ENCODE measurements around the gene ARHGAP21.

DNA sequence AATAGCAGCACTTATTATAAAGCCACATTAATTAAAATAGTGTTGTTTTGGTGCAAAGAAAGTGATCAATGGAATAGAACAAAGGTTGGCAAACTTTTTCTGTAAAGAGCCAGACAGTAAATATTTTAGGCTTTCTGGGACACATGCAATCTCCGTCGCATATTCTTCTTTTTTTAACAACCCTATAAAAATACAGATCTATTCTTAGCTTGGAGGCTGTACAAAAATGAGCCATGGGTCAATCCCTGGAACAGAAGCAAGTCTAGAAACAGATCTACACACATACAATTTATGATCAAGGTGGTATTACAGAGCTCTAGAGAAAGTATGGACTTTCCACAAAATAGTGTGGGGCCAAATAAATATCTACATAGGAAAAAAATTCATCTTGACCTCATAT lies 71.8 kb downstream of the ARHGAP21 start:
- TF ChIP-seq, protein P1, sequence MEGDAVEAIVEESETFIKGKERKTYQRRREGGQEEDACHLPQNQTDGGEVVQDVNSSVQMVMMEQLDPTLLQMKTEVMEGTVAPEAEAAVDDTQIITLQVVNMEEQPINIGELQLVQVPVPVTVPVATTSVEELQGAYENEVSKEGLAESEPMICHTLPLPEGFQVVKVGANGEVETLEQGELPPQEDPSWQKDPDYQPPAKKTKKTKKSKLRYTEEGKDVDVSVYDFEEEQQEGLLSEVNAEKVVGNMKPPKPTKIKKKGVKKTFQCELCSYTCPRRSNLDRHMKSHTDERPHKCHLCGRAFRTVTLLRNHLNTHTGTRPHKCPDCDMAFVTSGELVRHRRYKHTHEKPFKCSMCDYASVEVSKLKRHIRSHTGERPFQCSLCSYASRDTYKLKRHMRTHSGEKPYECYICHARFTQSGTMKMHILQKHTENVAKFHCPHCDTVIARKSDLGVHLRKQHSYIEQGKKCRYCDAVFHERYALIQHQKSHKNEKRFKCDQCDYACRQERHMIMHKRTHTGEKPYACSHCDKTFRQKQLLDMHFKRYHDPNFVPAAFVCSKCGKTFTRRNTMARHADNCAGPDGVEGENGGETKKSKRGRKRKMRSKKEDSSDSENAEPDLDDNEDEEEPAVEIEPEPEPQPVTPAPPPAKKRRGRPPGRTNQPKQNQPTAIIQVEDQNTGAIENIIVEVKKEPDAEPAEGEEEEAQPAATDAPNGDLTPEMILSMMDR (conservative IDR thresholded peaks at IDR 0.05; ENCODE audit: low read depth, low read length) = no peak
- TF ChIP-seq EZH2 (IDR thresholded peaks at IDR 0.05; ENCODE audit: low read length, unreplicated experiment) = no peak
- no peak for TF ChIP-seq EZH2phosphoT487 (IDR thresholded peaks at IDR 0.05; ENCODE audit: borderline replicate concordance, low read length)
